CD4-positive, alpha-beta T cell (primary cell): ENCODE data around the gene DLG1. TPM values are rescaled to one million over a fixed set of nuclear protein-coding genes. Genes with fewer than 3 reads are reported as not detected.

Experiments
- ATAC-seq: fragments of 200-7000 bp; cut with Tn5 transposase; one replicate; pipeline ENCODE4 v1.10.0; 2022; ENCODE audit warnings: mild to moderate bottlenecking; ENCODE audit not compliant: poor library complexity
- CTCF ChIA-PET: fragments of 350-600 bp; sonication (Branson Sonifier 250); formaldehyde crosslinking; loops from one replicate; lab custom pipeline; 2021; ENCODE audit warnings: antibody characterized with exemption, inconsistent platforms; lab: Charles Lee
- POLR2A ChIA-PET: fragments of 350-600 bp; sonication (Branson Sonifier 250); formaldehyde crosslinking; loops from one replicate; lab custom pipeline; 2021; ENCODE audit warnings: antibody characterized with exemption, inconsistent platforms; lab: Charles Lee
- DNase-seq, 14 experiments: peaks; one replicate each; pipeline ENCODE4 v3.0.0-alpha.2; 2013 to 2020; ENCODE audit warnings: mixed read lengths in 2 of 14
- H3K27ac ChIP-seq, 2 donors: one replicate each; pipeline versions ENCODE4 v1.5.1 to v1.7.0; 2013; ENCODE audit warnings: low read length in 2 of 2, low read depth in 1 of 2, mild to moderate bottlenecking in 1 of 2
- H3K27me3 ChIP-seq, 2 experiments: 1 replicate in 1 of 2; 2 replicates in 1 of 2; pipeline versions ENCODE4 v1.6.1 to v1.7.0; 2013; ENCODE audit warnings: low read length in 2 of 2, control low read depth in 1 of 2, mild to moderate bottlenecking in 1 of 2, moderate library complexity in 1 of 2; ENCODE audit not compliant: insufficient read depth in 2 of 2, control insufficient read depth in 1 of 2
- H3K36me3 ChIP-seq: one replicate; pipeline ENCODE4 v1.6.1; 2013; ENCODE audit warnings: low read length, control low read depth; ENCODE audit not compliant: insufficient read depth
- H3K4me1 ChIP-seq: one replicate; pipeline ENCODE4 v1.6.1; 2013; ENCODE audit warnings: low read length, control low read depth; ENCODE audit not compliant: insufficient read depth
- H3K4me3 ChIP-seq: one replicate; pipeline ENCODE4 v1.5.1; 2013; ENCODE audit warnings: mild to moderate bottlenecking, low read length, moderate library complexity
- H3K9me3 ChIP-seq, 2 experiments: 1 replicate in 1 of 2; 2 replicates in 1 of 2; pipeline versions ENCODE4 v1.6.1 to v1.7.0; 2013; ENCODE audit warnings: low read length in 2 of 2, mild to moderate bottlenecking in 2 of 2, control low read depth in 1 of 2, moderate library complexity in 1 of 2; ENCODE audit not compliant: control insufficient read depth in 1 of 2, insufficient read depth in 1 of 2
- H3K27ac Mint-ChIP-seq: one replicate; pipeline ENCODE4 v1.8.0; 2020; ENCODE audit warnings: mixed read lengths
- H3K27me3 Mint-ChIP-seq: one replicate; pipeline ENCODE4 v1.8.0; 2021; ENCODE audit warnings: mixed read lengths
- H3K36me3 Mint-ChIP-seq: one replicate; pipeline ENCODE4 v1.8.0; 2021; ENCODE audit warnings: low read depth, mixed read lengths
- H3K4me1 Mint-ChIP-seq: one replicate; pipeline ENCODE4 v1.8.0; 2021; ENCODE audit warnings: low read depth, mixed read lengths
- H3K4me3 Mint-ChIP-seq: one replicate; pipeline ENCODE4 v1.8.0; 2020; ENCODE audit warnings: mild to moderate bottlenecking, mixed read lengths
- H3K9me3 Mint-ChIP-seq: one replicate; pipeline ENCODE4 v1.8.0; 2020; ENCODE audit warnings: mixed read lengths
- intact Hi-C, 2 experiments: fragments of 100-400 bp; cut with DNase I in 1 of 2; cut with micrococcal nuclease in 1 of 2; formaldehyde crosslinking; loops; one replicate each; pipeline versions ENCODE4 v1.15.1 to v1.9.0; 2023 to 2025; cut with DNase I, micrococcal nuclease
- total RNA-seq, 174 experiments: library from RNA in 2 of 174; stranded (reverse) in 2 of 174; gene quantifications; one replicate each; pipeline ENCODE4 v1.2.3 and lab custom pipeline; 2021 to 2026
- TF ChIP-seq, protein P1 (sequence below): fragments of 200-600 bp; IDR thresholded peaks from one replicate; pipeline ENCODE4 v1.8.0; 2022; ENCODE audit warnings: antibody characterized with exemption, mild to moderate bottlenecking

The DLG1 gene
- total RNA-seq, 2 experiments from 2014 or later: 86.8 to 91.8 TPM

DNA sequence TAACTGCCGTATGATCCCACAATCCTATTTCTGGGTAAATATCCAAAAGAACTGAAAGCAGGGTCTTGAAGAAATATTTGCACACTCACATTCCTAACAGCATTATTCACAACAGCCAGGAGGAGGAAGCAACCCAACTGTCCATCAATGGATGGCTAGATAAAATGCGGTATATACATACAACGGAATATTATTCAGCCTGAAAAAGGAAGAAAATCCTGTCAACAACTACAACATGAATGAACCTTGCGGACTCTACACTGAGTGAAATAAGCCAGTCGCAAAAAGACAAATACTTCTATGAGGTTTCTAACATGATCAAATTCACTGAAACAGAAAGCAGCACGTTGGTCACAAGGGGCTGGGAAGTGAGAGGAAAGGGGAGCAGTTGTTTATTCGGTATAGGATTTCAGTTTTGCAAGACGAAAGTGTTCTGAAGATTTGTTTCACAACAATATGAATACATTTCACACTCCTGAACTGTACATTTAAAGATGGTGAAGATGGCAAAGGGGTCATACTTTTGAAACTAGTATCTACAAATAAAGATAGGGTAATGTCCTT is 6.2 kb downstream of the DLG1 start:
- H3K4me3 ChIP-seq: no peak overlapping the region
- Mint-ChIP-seq H3K36me3 (peaks cover 62% of the 10 kb centered on the region), H3K4me1 (peaks cover 68% of the 10 kb centered on the region), H3K4me3 (no peak overlapping the region), H3K27me3 (no peaks in the 10 kb centered on the region), H3K27ac (no peak overlapping the region), H3K9me3 (no peaks in the 10 kb centered on the region)
- intact Hi-C loops: loop anchor here in 1 of 2 experiments (10.0 kb wide), 2 partner anchors 423 to 663 kb away; partner anchors contain the start of gene RPL35A
- no peaks in the 10 kb centered on the region for H3K9me3 ChIP-seq
- ChIA-PET CTCF (no interaction called here), POLR2A (no interaction called here)
- peaks cover 21% of the 10 kb centered on the region for H3K36me3 ChIP-seq
- no peaks in the 10 kb centered on the region for H3K27me3 ChIP-seq
- no peak for DNase-seq
- no peaks in the 10 kb centered on the region for H3K4me1 ChIP-seq
- TF ChIP-seq, protein P1, sequence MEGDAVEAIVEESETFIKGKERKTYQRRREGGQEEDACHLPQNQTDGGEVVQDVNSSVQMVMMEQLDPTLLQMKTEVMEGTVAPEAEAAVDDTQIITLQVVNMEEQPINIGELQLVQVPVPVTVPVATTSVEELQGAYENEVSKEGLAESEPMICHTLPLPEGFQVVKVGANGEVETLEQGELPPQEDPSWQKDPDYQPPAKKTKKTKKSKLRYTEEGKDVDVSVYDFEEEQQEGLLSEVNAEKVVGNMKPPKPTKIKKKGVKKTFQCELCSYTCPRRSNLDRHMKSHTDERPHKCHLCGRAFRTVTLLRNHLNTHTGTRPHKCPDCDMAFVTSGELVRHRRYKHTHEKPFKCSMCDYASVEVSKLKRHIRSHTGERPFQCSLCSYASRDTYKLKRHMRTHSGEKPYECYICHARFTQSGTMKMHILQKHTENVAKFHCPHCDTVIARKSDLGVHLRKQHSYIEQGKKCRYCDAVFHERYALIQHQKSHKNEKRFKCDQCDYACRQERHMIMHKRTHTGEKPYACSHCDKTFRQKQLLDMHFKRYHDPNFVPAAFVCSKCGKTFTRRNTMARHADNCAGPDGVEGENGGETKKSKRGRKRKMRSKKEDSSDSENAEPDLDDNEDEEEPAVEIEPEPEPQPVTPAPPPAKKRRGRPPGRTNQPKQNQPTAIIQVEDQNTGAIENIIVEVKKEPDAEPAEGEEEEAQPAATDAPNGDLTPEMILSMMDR: no peak
- no peak for ATAC-seq
- H3K27ac ChIP-seq: no peak overlapping the region

DNA sequence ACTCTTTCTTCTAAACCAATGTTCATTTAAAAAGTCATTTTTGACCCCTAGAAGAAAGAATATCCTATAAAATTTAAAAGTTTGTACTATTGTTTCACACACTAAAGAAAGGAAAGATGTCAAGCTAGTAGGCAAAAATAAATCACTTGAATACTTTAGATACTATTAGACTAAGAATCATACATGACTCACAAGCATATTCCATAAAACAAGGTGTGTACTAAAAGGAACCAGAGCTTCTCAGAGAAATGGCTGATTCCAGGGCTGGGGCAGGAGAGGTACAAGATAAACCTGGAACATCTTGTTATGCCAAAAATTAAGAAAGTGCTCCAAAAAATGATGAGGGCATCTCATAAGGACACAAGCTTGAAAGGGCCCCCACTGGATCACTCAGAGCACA is 8.7 kb downstream of the DLG1 start:
- Histone ChIP-seq H3K4me1 (no peaks in the 10 kb centered on the region), H3K27me3 (no peaks in the 10 kb centered on the region), H3K27ac (no peak overlapping the region), H3K9me3 (no peaks in the 10 kb centered on the region), H3K36me3 (peaks cover 26% of the 10 kb centered on the region), H3K4me3 (no peak overlapping the region)
- Mint-ChIP-seq H3K9me3 (no peaks in the 10 kb centered on the region), H3K27me3 (no peaks in the 10 kb centered on the region), H3K36me3 (peaks cover 80% of the 10 kb centered on the region), H3K4me3 (no peak overlapping the region), H3K4me1 (peaks cover 60% of the 10 kb centered on the region), H3K27ac (no peak overlapping the region)
- ChIA-PET CTCF (interaction anchor here (0.7 to 1.5 kb wide), 2 partner anchors 29 to 51 kb away, joined by 3 to 4 read pairs; no protein-coding TSS in a partner anchor), POLR2A (interaction anchor here (1.7 kb wide), 1 partner anchor 8 kb away, joined by 9 read pairs; the partner anchor contains the start of gene DLG1)
- intact Hi-C loops: loop anchor here in 1 of 2 experiments (10.0 kb wide), 2 partner anchors 425 to 665 kb away; partner anchors contain the start of gene RPL35A
- ATAC-seq: no peak
- DNase-seq: no peak
- TF ChIP-seq, protein P1: no peak

DNA sequence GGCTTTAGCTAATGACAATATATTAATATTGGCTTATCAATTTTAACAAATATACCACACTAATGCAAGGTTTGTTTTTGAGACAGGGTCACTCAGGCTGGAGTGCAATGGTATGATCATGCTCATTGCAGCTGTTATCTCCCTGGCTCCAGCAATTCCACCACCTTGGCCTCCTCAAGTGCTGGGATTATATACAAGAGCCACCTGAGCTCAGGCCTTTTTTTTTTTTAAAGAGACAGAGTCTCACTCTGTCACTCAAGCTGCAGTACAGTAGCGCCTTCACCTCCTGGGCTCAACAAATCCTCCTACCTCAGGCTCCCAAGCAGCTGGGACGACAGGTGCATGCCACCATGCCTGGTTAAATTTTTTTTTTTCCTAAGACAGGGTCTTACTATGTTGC is 11.7 kb downstream of the DLG1 start:
- H3K27me3 ChIP-seq: no peaks in the 10 kb centered on the region
- no peaks in the 10 kb centered on the region for H3K9me3 Mint-ChIP-seq
- H3K4me1 ChIP-seq: no peaks in the 10 kb centered on the region
- no peaks in the 10 kb centered on the region for H3K9me3 ChIP-seq
- ChIA-PET CTCF (no interaction called here), POLR2A (interaction anchor here (1.1 to 1.2 kb wide), 2 partner anchors 9 to 40 kb away, joined by 3 read pairs; no protein-coding TSS in a partner anchor)
- no peak overlapping the region for H3K27ac ChIP-seq
- H3K36me3 Mint-ChIP-seq: peaks cover 86% of the 10 kb centered on the region
- H3K4me1 Mint-ChIP-seq: peaks cover 52% of the 10 kb centered on the region
- H3K27ac Mint-ChIP-seq: no peak overlapping the region
- no peak overlapping the region for H3K4me3 Mint-ChIP-seq
- DNase-seq (no peak), ATAC-seq (no peak)
- intact Hi-C loops: no loop called here
- no peaks in the 10 kb centered on the region for H3K27me3 Mint-ChIP-seq
- no peak overlapping the region for H3K4me3 ChIP-seq
- TF ChIP-seq, protein P1: no peak
- H3K36me3 ChIP-seq: peaks cover 31% of the 10 kb centered on the region
